ENCODE data around the gene C1orf56. TPM values are rescaled to one million over a fixed set of nuclear protein-coding genes. Genes with fewer than 3 reads are reported as not detected.

C1orf56 gene
- total RNA-seq, 1 donor from 2014 or later: 8.6 TPM

DNA sequence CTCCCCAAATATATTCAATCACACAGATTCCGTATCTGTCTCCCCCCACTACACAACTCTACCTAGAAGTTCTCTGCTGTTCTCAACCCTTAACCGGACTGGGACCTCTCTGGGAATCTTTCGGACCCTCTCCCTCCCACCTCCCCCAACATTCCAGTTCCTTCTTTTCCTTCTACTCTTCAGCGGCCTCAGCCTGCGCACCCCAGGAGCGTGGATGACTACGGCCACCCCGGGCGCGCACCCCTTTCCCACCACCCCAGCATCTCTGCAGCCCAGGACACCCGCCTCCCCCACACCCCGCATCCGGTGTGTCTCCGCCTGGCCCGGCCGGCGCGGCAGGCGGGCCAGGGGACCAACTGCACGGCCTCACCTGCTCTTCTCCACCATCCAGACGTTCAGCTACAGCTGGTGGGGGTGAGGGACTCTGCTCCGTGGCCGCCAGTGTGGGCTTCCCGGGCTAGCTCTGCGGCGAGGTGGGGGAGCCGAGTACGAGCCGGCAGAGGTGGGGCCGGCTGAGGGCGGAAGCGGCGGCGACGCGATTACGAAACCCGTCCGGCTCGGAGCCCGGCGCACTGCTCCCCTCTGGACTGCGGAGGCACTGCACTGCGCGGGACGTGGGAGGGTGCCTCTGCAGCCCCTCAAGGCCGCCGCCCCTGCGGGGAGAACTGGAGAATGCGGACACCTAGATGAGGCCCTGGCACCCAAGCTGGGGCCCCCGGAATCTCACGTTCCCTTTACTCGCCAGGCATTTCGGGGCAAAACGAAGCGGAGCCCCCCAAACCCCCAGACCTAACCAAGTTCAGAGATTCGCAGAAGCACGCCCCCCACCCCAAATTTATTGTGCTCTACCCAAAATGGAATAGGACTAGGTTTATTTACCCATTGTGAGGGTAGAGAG lies 11.8 kb downstream of the C1orf56 start, which contains the start of gene CDC42SE1:
Gene CDC42SE1 (minus strand): TSS at position 514 of the 898 bp plus-strand sequence. CDS start 3,892 bp downstream, outside the sequence.
- Mint-ChIP-seq H3K4me3 (peak within 1 kb of the TSS; percentile 88), H3K9me3 (no peaks in the 10 kb centered on the region), H3K4me1 (ENCODE audit: unreplicated experiment) (peaks cover 42% of the 10 kb centered on the region), H3K27ac (peak within 1 kb of the TSS; percentile 79), H3K27me3 (no peaks in the 10 kb centered on the region), H3K36me3 (peaks cover 21% of the 10 kb centered on the region)
- peak; percentile 89 for DNase-seq (ENCODE audit: extremely low spot score, unreplicated experiment)
- TF ChIP-seq, protein P1, sequence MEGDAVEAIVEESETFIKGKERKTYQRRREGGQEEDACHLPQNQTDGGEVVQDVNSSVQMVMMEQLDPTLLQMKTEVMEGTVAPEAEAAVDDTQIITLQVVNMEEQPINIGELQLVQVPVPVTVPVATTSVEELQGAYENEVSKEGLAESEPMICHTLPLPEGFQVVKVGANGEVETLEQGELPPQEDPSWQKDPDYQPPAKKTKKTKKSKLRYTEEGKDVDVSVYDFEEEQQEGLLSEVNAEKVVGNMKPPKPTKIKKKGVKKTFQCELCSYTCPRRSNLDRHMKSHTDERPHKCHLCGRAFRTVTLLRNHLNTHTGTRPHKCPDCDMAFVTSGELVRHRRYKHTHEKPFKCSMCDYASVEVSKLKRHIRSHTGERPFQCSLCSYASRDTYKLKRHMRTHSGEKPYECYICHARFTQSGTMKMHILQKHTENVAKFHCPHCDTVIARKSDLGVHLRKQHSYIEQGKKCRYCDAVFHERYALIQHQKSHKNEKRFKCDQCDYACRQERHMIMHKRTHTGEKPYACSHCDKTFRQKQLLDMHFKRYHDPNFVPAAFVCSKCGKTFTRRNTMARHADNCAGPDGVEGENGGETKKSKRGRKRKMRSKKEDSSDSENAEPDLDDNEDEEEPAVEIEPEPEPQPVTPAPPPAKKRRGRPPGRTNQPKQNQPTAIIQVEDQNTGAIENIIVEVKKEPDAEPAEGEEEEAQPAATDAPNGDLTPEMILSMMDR (conservative IDR thresholded peaks at IDR 0.05): peak; percentile 83

DNA sequence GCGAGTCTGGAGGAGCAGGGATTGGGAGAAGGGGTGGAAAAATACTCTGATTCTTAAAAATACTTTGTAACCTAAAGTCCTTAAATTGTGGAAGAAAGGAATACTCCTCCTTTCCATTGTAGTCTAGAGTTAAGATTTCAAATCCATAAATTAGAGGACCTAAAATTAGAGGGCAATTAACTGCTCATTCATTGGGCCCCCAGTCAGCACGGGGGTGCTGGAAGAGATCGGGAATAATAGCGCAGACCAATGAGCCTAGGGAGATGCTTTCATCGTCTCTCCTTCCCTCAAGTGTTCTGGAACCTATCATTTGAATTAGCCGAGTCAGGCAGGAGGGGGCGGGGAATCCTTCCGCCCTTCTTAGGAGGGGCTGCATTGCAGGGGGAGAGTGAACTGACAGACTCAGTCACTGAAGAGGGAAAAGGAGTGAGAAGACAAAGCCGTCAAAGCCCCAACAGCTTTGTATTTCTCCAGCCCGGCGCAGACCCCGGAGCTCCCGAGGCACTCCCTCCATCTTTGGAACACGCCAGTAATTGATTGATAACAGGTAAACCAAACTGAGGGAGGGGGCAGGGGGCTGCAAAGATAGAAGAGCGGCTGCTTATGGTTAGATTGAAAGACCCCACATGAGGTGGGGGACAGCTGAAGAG lies 12.6 kb downstream of the C1orf56 start, which contains the start of gene MLLT11:
Gene MLLT11 (plus strand): TSS at position 391 of the 650 bp plus-strand sequence. CDS start 6,828 bp downstream, outside the sequence.
- H3K36me3 Mint-ChIP-seq: peaks cover 16% of the 10 kb centered on the region
- DNase-seq (ENCODE audit: extremely low spot score, unreplicated experiment): peak; percentile 76
- peak within 1 kb of the TSS; percentile 88 for H3K4me3 Mint-ChIP-seq
- peak within 1 kb of the TSS; percentile 79 for H3K27ac Mint-ChIP-seq
- H3K9me3 Mint-ChIP-seq: no peaks in the 10 kb centered on the region
- no peaks in the 10 kb centered on the region for H3K27me3 Mint-ChIP-seq
- TF ChIP-seq, protein P1 (conservative IDR thresholded peaks at IDR 0.05): no peak
- H3K4me1 Mint-ChIP-seq (ENCODE audit: unreplicated experiment): peaks cover 38% of the 10 kb centered on the region

DNA sequence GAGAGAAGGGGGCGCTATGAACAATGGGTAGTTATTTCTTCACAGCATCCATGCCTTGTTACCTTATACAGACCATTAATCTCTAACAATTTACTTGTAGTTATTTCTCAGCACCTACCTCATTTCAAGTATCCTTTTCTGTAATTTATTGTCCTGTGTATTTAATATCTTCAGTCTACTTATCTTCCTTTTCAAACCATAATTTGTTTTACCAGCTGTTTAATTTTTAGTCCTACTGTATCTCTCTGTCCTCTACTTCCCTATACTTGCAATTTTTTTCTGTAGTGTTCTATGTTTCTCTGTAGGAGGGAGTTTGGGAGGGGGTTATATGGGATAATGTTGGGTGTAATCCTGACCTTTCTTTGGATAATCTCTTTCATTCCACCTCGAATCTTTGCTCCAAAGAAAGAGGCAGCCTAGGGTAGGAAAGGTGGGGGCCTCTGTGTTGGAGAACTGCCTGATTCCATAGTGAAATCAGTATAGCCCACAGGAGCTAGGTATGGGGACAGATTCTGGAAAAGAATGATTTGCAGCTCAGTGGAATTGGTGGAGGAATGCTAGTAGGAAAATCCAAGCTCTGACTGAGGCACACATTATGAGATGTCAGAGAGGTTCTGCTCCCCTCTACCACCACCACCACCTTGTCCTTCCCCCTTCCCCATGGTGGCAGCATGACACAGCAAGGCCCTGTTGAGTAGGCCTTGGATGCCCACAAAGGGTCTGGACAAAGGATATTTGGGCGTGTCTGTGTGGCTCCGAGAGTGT lies 13.3 kb downstream of the C1orf56 start:
- Mint-ChIP-seq H3K4me1 (ENCODE audit: unreplicated experiment) (peaks cover 36% of the 10 kb centered on the region), H3K27me3 (no peaks in the 10 kb centered on the region), H3K36me3 (peaks cover 18% of the 10 kb centered on the region), H3K4me3 (peak overlapping the region; percentile 88), H3K27ac (peak overlapping the region; percentile 79), H3K9me3 (no peaks in the 10 kb centered on the region)
- DNase-seq (ENCODE audit: extremely low spot score, unreplicated experiment): no peak
- TF ChIP-seq, protein P1 (conservative IDR thresholded peaks at IDR 0.05): no peak

DNA sequence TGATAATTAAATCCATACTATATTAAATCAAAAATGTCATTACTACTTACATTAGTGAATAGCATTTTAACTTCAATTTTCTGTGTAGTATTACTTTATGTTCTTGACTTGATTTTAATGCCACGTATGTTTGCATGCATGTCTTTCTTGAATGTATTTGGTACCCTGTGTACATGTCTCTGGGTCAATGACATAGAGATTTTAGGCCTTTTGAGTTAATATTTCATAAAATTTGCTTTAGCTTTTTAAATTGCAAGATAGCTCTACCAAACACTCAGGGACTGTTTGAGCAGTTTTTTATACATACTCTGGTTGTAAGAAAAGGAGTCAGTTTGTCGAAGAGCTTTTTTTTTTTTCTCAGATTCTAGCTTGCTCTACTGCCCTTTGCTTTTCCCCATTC lies 14.2 kb downstream of the C1orf56 start:
- H3K36me3 Mint-ChIP-seq: peaks cover 12% of the 10 kb centered on the region
- peak overlapping the region; percentile 33 for H3K27ac Mint-ChIP-seq
- TF ChIP-seq, protein P1 (conservative IDR thresholded peaks at IDR 0.05): no peak
- no peak for DNase-seq (ENCODE audit: extremely low spot score, unreplicated experiment)
- H3K4me1 Mint-ChIP-seq (ENCODE audit: unreplicated experiment): peaks cover 28% of the 10 kb centered on the region
- H3K9me3 Mint-ChIP-seq: no peaks in the 10 kb centered on the region
- H3K4me3 Mint-ChIP-seq: peak overlapping the region; percentile 88
- no peaks in the 10 kb centered on the region for H3K27me3 Mint-ChIP-seq

DNA sequence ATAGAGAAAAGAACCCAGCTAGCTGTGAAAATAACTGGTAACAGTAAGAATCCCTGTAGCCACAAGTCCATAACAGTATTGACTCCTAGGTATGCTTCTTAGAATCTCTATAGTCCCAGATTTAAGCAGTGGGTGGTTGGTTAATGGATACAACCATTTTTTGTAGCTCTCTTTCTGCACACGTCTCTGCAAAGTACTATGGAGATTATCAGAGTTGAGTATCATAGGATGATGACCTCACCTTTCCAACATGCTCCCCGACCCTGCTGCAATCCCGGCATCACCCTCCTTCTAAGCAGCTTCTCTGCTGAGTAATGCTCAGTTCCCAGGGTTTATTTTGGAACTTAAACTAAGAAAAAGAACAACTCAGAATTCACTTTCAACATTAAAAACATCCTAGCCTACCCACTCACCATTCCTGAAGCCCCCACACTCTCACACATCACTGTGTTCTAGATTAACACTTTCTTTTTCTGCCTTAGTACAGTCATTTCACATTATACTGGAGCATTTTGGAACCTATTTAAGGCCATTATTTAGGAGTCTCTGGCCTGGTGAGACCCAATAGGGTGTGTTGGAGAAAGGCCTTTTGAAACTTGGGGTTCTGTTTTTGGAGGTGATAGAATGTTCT lies 15.3 kb downstream of the C1orf56 start:
- Mint-ChIP-seq H3K9me3 (no peaks in the 10 kb centered on the region), H3K4me3 (peak overlapping the region; percentile 63), H3K27ac (peak overlapping the region; percentile 73), H3K4me1 (ENCODE audit: unreplicated experiment) (peaks cover 18% of the 10 kb centered on the region), H3K27me3 (no peaks in the 10 kb centered on the region), H3K36me3 (peaks cover 9% of the 10 kb centered on the region)
- TF ChIP-seq, protein P1 (conservative IDR thresholded peaks at IDR 0.05): no peak
- DNase-seq (ENCODE audit: extremely low spot score, unreplicated experiment): no peak

All from type B pancreatic cell (in vitro differentiated cells).